ENCODE measurements around the gene TEKTIP1.

TEKTIP1 gene

GRCh38 chr19:3511506-3512251 is 27.3 kb upstream of the TEKTIP1 start:
- Histone ChIP-seq H3F3A (ENCODE audit: insufficient read depth, low read length) (no peaks in the 10 kb centered on the region), H3K4me3 (ENCODE audit: low read depth, low read length, poor library complexity, severe bottlenecking) (no peak overlapping the region), H3K9ac (ENCODE audit: low read length) (no peak overlapping the region), H3K4me1 (ENCODE audit: insufficient read depth, low read length, severe bottlenecking) (peaks cover 21% of the 10 kb centered on the region), H4K20me1 (ENCODE audit: insufficient read depth, low read length) (no peaks in the 10 kb centered on the region), H3K27me3 (ENCODE audit: insufficient read depth, low read length) (no peaks in the 10 kb centered on the region), H3K9me2 (ENCODE audit: low read depth, low read length) (no peaks in the 10 kb centered on the region), H3K9me3 (ENCODE audit: low read length) (no peaks in the 10 kb centered on the region), H3K36me3 (ENCODE audit: insufficient read depth, low read length) (peaks cover 17% of the 10 kb centered on the region; the same call in 1 of the 2 replicates), H3K4me2 (ENCODE audit: low read length) (no peak overlapping the region), H3K27ac (ENCODE audit: low read depth, low read length, poor library complexity, severe bottlenecking) (no peak overlapping the region), H2AFZ (ENCODE audit: low read length) (no peak overlapping the region), H3K79me2 (ENCODE audit: insufficient read depth, low read length) (peaks cover 7% of the 10 kb centered on the region)
- TF ChIP-seq EZH2 (IDR thresholded peaks at IDR 0.05; ENCODE audit: borderline replicate concordance, low read length), result no peak
- TF ChIP-seq CTCF (IDR thresholded peaks at IDR 0.05; ENCODE audit: low read length), result no peak

GRCh38 chr19:3512562-3513228 is 26.3 kb upstream of the TEKTIP1 start:
- no peak overlapping the region for H3K27ac ChIP-seq (ENCODE audit: low read depth, low read length, poor library complexity, severe bottlenecking)
- no peaks in the 10 kb centered on the region for H3K9me2 ChIP-seq (ENCODE audit: low read depth, low read length)
- TF ChIP-seq CTCF (IDR thresholded peaks at IDR 0.05; ENCODE audit: low read length) (no peak), EZH2 (IDR thresholded peaks at IDR 0.05; ENCODE audit: borderline replicate concordance, low read length) (no peak)
- H3K4me3 ChIP-seq (ENCODE audit: low read depth, low read length, poor library complexity, severe bottlenecking), result no peak overlapping the region
- no peaks in the 10 kb centered on the region for H4K20me1 ChIP-seq (ENCODE audit: insufficient read depth, low read length)
- peaks cover 17% of the 10 kb centered on the region; the same call in 1 of the 2 replicates for H3K36me3 ChIP-seq (ENCODE audit: insufficient read depth, low read length)
- no peaks in the 10 kb centered on the region for H3K27me3 ChIP-seq (ENCODE audit: insufficient read depth, low read length)
- no peaks in the 10 kb centered on the region for H3K9me3 ChIP-seq (ENCODE audit: low read length)
- H2AFZ ChIP-seq (ENCODE audit: low read length), result no peak overlapping the region
- H3K4me2 ChIP-seq (ENCODE audit: low read length), result no peak overlapping the region
- peaks cover 19% of the 10 kb centered on the region for H3K4me1 ChIP-seq (ENCODE audit: insufficient read depth, low read length, severe bottlenecking)
- no peak overlapping the region for H3K9ac ChIP-seq (ENCODE audit: low read length)
- H3K79me2 ChIP-seq (ENCODE audit: insufficient read depth, low read length), result no peaks in the 10 kb centered on the region; the same call in 1 of the 2 replicates
- H3F3A ChIP-seq (ENCODE audit: insufficient read depth, low read length), result no peaks in the 10 kb centered on the region

GRCh38 chr19:3513229-3514140 is 25.5 kb upstream of the TEKTIP1 start:
- H3K79me2 ChIP-seq (ENCODE audit: insufficient read depth, low read length), result no peaks in the 10 kb centered on the region; the same call in 1 of the 2 replicates
- H3K36me3 ChIP-seq (ENCODE audit: insufficient read depth, low read length), result peaks cover 17% of the 10 kb centered on the region; the same call in 1 of the 2 replicates
- no peaks in the 10 kb centered on the region for H3K9me2 ChIP-seq (ENCODE audit: low read depth, low read length)

More at GRCh38 chr19:3513229-3514140, 25.5 kb upstream of the TEKTIP1 start:
- no peak overlapping the region for H3K27ac ChIP-seq (ENCODE audit: low read depth, low read length, poor library complexity, severe bottlenecking)
- no peaks in the 10 kb centered on the region for H3K27me3 ChIP-seq (ENCODE audit: insufficient read depth, low read length)
- no peak overlapping the region for H2AFZ ChIP-seq (ENCODE audit: low read length)
- H3K4me2 ChIP-seq (ENCODE audit: low read length), result no peak overlapping the region
- peaks cover 17% of the 10 kb centered on the region for H3K4me1 ChIP-seq (ENCODE audit: insufficient read depth, low read length, severe bottlenecking)
- H3K9ac ChIP-seq (ENCODE audit: low read length), result no peak overlapping the region
- no peak for TF ChIP-seq CTCF (IDR thresholded peaks at IDR 0.05; ENCODE audit: low read length)
- no peak for TF ChIP-seq EZH2 (IDR thresholded peaks at IDR 0.05; ENCODE audit: borderline replicate concordance, low read length)
- H4K20me1 ChIP-seq (ENCODE audit: insufficient read depth, low read length), result no peaks in the 10 kb centered on the region
- no peaks in the 10 kb centered on the region for H3K9me3 ChIP-seq (ENCODE audit: low read length)
- H3K4me3 ChIP-seq (ENCODE audit: low read depth, low read length, poor library complexity, severe bottlenecking), result no peak overlapping the region
- no peaks in the 10 kb centered on the region for H3F3A ChIP-seq (ENCODE audit: insufficient read depth, low read length)
